HG03575 (cell line): ENCODE measurements around the gene TOP2B.

Experiments
- ATAC-seq: cut with Tn5 transposase; IDR thresholded peaks from one replicate; pipeline ENCODE4 v1.9.1; 2021; ENCODE audit not compliant: unreplicated experiment, insufficient number of reproducible peaks, low FRiP score; ENCODE audit errors: extremely low read depth

The TOP2B gene

DNA sequence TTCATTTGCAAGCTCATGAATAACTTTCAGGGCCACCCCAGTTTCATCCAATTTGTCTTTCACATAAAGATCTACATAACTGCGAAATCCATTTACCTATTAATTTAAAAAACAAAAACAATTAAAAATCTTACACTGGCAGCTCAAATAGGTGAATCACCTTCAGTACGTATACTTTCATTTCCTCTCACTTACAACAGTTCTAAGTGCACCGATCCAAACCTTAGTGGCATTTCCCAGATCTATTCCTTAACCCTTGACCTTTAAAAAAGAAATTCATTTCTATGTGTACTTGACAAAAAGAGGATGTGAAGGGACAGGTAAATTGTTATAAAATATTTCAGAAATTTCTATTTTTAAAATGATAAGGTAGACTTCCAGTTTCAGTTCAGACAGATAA, 30.8 kb downstream of the TOP2B start:
- ATAC-seq, result no peak

DNA sequence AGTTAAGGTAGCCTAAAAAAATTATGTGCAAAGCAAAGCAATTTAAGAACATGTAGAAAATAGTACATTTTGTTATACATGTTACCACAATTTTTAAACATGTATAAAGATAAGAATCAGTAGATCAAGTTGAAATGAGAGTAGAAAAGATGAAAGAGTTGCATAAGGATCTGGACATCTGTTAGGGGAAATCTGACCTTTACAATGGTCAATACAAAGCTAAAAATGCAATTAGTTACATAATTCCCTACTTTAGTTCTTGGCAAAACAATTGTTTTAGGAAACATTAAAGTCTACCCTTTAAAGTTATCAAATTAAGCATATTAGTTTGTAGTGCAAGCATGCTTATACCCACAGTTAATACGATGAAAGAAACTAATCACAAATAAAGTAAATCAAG, 32.7 kb downstream of the TOP2B start:
- ATAC-seq, result no peak

DNA sequence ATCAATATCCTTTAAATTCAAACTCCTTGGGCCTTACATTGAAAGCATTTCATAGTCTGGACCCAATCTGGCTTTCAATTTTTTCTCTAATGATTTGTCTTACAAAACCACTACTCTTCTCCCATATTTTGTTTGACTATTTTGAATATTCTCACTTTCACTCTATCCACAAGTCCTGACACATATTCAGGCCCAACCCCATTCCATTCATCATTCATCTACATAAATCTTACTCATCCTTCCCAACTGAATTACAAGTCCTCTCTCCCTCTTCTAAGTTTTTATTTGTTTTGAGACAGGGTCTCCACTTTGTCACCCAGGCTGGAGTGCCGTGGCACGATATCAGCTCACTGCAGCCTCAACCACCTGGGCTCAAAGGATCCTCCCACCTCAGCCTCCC, 43.6 kb downstream of the TOP2B start:
- ATAC-seq, result no peak

DNA sequence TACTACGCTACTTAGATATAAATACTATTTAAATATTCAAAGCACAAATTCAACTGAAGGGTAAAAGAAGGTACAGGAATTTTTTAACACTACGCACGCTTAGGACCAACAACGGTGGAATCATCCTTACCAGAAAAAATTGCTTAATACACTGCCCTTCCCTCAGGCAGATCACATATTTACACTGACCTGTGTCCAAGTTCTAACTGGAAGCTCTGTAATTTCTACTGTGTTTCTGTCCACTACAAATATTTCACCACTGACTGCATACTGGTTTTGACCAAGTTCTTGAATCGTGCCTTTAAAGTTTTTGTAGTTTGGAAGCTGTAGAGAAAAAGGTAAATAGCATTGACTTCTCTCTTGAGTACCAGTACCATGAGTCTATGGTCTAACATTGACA, 44.2 kb downstream of the TOP2B start:
- no peak for ATAC-seq

DNA sequence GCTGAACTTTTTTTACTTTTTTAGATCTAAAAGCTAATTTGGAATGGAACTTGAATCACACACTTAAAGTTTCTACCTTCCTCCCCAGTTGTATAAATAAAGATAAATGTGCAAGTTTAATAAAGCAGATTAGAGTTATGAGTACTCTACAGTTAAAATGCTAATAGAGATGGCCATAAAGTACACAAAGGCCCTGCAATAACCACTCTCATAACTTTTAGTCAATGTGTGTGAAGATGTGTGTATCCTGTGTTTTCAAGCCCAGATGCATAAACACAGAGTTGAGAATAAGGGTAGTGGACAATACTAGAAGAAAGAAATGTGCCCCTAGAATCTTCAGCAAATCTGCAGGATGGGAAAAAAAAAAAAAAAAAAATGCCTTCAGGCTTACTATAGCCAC, 45.3 kb downstream of the TOP2B start:
- no peak for ATAC-seq

DNA sequence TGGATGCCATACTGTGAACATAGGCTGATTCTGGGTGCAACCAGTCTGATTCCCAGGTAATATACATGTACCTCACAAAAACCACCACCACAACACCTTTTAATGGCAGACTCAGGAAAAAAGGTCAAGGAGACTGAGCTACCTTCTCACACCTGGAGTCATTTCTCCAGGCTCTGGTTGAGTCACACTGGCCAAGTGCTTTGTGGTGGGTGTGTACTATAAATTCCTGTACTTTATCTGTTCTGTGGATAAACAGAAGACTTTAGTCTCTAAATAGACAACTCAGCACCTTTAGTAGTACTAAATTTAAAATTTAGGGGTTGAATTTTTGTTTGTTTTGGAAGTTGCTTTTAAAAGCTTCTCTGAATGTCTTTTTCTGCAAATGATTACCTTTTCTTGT, 46.7 kb downstream of the TOP2B start:
- no peak for ATAC-seq

DNA sequence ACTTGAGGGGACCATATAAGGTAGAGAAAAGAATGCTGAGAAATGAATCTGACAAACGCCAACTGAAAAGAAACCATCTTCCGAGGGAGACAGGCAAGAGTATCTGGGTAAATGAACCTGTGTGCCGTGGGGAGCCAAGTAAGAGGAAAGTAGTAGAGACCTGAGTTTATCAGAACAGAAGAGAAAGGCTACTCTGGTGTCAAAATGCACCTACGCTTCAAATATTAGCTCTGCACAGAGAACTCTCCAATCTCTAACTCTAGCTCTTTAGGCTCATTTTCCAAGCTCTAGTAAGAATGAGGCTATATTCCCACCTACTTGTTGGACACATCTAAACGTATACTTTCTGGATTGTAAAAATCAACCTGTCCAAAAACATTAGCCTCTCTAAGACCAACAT, 53.5 kb downstream of the TOP2B start:
- no peak for ATAC-seq

DNA sequence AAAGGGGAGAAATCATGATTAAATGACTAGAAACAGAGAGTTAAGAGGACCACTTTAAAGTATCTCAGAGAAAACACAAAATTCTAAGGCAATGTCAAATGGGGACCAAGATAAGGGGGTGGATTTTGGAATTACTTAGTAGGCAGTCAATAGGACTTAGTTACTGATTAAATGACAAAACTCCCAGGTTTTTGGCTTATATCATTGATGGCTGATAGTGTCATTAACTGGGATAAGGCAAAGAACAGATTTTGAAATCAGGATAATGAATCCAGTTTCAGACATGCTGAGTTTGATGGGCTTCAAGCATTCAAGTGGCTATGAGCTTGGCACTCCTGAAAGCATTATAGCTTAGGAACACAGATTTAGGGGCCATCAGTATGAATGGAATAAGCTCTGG, 53.9 kb downstream of the TOP2B start:
- no peak for ATAC-seq

DNA sequence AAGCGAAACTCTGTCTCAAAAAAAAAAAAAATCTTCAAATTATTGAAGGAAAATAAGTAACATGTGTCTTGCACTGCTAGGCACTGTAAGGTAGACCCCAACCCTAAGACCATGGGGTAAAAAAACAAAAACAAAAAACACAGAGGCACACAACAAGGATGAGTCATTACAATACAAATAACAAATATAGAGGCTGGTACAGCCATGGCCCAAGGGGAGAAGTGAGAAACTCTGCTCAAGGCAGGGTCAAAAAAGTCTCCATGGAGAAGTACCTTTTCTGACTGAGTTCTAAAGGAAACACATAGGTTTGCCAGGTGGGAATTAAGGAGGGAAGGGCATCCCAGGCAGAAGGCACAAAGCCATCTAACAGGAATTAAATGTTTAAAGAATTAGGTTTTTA, 54.5 kb downstream of the TOP2B start:
- no peak for ATAC-seq

DNA sequence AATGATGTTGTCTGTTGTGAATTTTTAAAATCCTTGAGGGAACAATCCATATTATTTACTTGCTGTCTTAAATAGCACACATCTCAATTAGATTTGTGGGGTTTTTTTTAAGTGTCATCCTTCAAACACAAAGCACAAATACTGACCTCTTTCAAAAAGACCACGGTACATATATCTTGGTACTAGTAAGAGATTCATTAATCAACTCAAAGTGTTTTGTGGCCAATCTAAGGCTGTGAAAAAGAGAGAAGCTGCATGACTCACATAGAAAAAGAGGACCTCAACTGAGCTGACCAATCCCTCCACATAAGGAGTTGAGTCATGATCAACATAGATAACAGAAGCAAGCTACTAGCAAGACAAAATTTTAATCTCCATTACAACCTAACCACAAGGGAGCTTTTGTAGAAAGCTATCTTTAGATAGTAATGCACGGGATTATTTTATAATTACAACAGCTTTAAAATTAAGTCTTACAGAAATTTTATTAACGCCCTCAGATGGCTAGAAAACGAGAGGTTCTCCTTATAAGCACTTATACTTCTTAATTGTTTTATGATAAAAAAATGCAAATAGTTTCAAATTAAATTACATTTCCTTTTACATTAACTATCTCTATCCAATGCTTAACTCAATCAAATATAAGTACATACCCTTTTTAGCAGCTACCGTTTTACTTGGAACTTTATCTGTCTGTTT, 60.5 kb downstream of the TOP2B start:
- no peak for ATAC-seq

DNA sequence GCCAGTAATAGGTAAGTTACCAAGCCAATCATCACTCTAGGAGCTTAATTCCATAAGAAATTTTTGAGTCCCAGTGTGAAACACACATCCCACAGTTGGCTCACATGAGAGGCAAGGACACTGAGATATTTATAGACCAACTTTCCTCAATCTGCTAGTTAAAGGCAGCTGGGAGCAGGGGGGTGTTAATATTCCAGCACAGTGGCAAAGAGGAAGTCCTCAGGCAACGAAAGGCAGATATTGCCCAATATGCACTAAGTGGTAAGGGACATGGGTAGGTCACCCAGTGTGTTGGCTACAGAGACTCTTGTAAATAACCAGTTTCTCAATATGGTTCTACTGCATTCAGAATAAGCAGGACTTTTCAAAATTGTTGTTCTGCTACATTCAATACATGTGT, 61.0 kb downstream of the TOP2B start:
- ATAC-seq, result no peak

DNA sequence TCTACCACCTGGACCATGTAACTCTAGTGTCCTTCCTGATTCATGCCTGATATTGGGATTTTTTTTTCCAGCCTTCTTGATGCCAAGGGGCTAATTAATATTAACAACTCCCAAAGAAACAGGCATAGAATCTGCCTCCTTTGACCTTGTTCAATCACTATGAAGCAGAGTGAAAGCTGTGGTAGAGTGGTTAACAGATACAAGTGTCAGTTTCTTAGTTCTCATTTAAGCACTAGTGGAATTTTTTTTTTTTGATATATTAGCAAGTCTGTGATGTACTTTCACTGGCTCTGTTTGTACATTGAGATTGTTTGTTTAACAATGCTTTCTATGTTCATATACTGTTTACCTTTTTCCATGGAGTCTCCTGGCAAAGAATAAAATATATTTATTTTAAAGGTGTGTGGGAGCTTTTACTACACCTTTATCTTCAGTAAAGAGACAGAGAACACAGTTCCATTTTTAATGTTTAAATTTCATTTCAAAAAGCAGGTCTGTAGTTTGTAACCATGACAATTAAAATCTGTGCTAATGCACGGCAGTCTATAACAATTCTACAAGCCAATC, 67.1 kb downstream of the TOP2B start:
- no peak for ATAC-seq

DNA sequence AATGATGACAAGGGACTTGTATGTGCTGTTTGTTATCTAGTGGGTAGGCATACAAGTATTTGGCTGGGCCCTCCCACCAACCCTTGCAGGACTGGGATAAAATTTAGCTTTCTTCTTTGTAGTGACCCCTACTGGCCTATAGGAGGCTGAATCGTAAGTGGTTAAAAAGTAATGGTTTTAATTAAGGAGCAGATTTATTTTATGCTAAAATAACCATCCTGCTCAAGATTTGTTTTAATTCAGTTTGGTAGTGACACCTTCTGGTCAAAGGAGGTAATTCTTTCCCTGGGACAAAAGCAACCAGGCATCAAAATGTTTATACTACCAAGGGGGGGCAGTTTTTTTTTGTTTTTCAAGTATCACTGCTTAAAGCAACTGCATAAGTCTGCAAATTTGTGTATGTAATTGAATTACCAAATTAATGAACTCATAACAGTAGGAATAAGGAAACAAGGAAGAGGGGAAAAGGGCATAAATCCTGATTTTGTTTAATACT, 70.7 kb downstream of the TOP2B start:
- ATAC-seq, result no peak

DNA sequence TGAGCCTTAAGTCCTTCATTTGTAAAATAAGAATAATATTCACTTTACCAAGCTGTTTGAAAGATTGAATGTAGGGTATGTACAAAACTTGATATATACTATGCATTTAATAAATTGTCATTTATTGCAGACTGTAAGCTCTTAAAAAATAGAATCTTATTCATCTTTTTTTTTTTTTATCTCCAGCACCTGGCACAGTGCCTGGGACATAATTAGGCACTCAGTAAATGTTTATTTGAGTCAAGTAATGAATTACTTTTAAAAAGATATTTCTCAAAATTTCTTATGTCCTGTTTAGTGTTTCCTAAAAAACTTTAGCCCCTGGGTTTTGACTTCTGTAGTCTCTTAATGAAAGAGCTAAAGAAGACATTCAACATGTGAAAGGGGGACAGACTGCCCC, 71.7 kb downstream of the TOP2B start:
- no peak for ATAC-seq

DNA sequence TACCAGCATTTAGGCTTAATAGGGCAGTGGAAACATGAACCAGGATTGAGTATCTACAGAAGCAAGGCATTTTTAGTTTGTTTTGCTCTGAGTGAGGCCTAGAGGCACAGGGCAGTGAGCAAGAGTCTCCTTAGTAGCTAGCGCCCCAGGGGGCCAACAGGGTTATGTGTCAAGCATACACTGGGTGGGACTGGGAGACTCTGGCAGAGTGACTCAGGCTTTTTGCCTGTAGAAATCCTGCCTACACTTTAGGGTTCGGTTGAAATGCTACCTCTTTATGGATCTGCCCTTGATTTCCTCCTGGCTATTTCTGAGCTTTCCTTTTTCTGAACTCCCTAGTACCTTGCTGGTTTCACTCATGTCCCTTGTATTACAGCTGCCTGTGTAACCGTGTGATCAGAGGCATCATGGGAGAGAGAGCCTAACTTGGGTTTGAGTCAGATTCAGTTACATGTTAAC, 72.2 kb downstream of the TOP2B start:
- ATAC-seq, result no peak

DNA sequence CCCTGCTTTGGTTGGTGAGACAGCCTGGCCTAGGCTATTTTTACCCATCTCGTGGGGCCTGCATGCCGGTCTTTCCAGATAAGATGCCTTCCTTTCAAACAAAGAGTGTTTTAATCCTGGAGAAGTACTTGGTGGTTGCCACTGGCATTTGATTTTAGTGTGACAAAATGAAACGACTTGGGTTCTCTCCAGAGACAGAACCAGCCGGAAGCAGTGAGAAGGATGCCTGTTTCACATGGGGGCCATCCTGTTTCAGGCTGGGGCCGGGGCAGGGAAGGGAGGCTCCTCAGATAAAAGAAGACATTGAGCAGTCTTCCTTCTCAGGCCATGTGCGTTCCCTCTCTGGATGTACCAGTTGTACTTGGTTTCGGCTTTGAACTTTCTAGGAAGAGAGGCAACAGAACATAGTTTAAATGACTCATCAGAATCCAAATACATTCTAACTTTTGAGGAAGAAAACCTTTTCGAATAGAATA, 74.9 kb downstream of the TOP2B start:
- no peak for ATAC-seq

DNA sequence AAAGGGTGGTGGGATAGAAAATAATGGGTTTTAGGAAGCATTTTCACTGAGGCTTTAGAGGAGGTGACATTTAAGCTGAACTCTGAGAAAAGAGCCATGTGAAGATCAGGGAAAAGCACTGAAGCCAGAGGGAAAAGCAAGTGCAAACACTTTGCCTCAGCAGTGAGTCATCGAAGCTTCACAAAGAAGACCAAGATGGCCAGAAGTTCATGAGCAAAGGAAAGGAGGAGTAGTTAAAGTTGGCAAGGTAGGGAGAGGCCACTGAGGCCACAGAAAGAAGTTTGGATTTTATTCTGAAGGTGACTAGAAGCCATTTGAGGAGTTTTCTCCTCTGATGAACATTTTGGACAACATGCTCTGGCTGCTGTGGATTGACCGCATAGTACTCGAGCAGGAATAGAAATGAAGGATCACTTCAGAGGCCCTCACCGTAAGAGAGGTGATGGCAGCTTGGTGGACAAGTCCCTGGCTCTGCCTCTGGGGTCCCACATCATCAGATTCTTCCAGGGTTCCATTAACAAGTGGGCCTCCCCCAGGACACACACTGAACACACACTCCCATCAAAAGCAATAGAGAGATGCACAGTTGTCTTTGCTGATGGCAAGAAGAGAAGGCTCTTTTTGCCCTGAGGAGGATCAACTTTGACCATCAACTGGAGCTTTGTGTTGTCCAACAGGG, 75.5 kb downstream of the TOP2B start:
- no peak for ATAC-seq

DNA sequence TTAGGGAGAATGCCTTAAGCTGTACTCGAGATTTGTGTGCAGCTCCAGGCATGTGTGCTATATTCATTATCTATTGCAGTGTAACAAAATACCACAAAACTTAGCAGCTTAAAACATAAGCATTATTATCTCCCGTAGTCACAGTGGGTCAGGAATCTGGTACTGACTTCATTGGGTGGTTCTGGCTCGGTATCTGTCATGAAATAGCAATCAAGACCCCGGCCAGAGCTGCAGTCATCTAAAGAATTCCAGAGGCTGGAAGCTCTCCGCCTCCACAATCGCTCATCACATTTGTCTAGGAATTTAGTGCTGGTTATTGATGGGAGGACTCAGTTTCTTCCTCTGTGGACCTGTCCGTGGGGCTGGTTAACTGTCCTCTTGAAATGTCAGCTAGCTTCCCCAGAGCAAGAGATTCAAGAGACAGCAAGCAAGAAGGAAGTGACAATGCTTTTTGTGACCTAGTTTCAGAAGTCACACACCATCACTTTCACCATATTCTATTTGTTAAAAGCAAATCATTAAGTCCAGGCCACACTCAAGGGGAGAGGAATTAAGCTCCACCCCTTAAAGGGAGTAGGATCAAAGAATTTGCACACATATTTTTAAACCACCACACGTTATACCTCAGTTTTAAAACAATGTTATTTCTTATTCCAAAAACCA, 76.1 kb downstream of the TOP2B start:
- ATAC-seq, result no peak

DNA sequence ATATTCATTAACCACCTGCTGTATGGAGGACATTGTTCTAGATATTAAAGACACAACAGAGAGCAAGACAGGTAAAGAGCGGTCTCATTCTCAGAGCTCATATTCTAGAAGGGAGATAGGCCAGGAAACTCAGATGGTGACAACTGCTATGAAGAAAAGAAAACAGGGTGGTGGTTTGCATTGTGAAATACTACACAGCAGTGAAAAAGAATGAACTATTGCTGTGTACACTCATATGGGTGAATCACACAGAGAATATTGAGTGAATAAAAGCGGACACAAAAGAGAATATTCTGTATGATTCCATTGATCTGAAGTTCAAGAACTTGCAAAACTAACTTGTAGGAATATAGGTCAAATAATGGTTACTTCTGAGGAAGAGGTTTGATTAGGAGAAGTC, 76.7 kb downstream of the TOP2B start:
- ATAC-seq, result no peak

DNA sequence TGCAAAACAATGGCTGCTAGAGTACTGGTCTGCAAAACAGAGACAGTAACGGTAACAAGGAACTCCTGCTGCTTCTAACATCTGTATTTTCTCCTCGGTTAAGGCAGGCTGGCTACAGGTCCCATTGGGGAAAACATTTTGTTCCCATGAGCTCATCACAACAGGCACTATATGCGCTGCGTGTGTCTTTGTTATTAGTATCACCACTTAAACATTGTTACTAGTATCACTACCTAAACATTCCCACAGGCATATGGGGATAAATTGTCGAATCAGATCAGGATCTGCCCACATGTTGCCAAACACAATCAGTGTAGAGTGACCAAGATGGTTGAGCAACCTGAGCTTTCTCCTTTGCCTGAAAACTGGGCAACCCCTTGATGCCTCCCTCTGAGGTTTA, 77.2 kb downstream of the TOP2B start:
- ATAC-seq, result no peak
